MV-4-11 (cell line): ENCODE results near the gene SULT1A2.
"Not testable (repeated sequence)": the region's sequence is repeated elsewhere in the genome, so short reads cannot be mapped to it uniquely, and the experiment has no call there.

Experiments
- DNase-seq: peaks from one replicate; lab custom pipeline; 2025; lab: John Stamatoyannopoulos, UW

Gene SULT1A2

DNA sequence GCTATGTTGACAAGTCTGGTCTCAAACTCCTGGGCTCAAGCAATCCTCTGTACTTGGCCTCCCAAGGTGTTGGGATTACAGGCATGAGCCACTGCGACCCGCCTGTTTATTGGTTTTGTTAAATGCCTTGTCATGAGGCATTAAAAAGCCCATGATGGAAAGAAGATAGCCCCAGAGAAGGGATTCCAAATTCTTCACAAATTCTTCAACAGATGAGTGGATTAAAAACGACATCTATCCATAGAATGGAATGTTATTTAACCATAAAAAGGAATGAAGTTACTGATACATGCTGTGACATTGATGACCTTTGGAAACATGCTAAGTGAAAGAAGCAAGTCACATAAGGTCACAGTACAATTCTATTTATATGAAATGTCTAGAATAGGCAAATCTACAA, 38.4 kb downstream of the SULT1A2 start:
- no peak for DNase-seq

DNA sequence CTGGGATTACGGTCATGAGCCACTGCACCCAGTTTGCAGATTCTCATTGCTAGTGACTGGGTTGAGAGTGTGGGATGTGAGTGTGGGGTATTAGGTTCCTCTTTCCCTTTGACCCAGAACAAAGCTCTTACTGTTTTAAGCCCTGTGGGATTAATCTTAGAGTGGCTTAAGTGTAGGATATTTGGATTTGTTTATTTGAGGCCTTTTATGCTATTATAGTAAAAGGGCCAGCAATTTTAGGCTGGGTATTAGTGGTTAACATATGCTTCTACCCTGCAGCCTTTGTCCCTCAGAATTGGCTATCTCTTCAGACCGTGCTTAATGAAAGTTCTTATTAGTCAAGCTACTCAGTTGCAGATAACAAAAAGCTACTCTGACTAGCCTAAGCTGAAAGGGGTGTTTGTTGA, 39.9 kb downstream of the SULT1A2 start:
- peak; percentile 60 for DNase-seq

DNA sequence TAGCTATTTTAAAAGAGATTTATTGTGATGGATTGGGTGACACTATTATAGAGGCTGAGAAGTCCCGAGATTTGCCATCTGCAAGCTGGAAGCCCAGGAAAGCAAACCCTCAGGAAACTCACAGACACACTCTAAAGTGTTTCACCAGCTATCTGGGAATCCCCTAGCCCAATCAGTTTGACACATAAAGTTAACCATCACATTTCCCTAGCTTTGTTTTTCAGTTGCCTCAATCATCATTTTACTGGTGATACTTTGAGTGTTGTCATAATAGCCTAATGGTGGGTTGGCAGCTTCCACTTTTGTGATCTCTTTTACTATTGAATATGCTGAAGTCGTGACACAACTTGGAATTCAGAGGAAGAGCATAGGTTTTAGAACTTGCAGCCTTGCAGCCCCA, 41.3 kb downstream of the SULT1A2 start:
- DNase-seq, result no peak

DNA sequence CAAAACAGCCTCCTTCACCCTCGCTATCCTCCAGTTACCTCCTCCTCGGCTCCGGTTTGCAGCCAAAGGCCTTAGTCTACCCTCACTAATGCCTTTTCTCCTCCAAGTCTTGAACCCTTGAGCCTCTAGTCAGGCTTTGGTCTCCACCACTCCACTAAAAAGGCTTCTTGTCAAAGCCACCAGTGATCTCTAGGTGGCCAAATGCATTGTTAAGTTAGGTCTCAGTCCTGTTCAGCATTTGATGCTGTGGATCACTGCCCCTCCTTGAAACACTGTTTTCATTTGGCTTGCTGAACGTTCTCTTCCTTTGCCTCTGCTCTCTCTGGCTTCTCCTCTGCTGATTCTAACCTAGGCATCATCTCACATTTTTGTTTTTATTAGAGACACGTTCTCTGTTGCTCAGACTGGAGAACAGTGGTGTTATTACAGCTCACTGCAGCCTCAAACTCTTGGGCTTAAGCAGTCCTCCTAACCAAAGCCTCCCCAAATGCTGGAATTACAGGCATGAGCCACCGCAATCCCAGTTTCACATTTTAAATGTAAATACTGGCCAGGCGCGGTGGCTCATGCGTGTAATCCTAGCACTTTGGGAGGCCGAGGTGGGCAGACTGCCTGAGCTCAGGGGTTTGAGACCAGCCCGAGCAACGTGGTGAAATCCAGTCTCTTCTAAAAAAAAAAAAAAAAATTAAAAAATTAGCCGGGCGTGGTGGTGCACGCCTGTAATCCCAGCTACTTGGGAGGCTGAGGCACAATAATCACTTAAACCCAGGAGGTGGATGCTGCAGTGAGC, 42.0 kb downstream of the SULT1A2 start:
- no peak for DNase-seq

DNA sequence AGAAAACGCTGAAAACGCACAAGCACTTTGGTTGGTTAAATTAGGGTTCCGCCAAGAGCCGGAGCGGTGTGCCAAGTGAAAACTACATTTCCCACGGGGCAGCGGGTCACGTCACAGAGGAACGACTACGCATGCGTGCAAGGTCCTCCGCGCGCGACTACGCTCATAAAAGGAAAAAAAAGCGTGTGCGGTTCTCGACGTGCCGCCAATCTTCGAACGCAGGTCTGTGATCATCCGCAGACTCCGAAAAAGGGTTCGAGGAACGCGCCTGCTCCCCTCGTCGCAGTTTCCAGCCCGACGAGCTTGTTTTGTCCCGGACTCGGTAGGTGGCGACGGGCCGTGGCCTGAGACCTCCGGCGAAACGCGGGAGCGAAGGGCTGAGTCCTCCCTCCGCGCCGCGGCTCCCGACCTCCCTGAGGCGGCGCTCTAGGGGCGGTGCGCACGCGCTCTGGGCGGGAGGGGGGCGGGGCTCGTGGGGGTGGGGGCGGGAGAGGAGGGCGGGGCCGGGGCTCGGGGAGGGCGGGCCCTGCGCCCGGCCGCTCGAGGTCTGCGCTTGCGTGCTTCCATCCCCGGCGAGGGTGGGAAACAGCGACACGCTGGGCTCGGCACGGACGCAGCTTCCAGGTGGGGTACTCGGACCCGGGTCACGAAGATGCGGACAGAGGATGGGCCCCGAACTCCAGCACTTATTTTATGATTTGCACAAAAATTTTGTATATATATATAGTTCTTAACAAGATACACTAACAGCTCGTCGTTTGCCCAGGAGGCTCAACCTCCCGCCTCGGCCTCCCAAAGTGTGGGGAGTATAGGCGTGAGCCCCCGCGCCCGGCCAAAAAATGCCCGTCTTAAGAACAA, 42.8 kb downstream of the SULT1A2 start, which contains the start of gene SGF29:
Gene SGF29, plus strand, starts transcription at position 145 of the 858 bp plus-strand sequence. CDS start 27,150 bp downstream, outside the sequence.
- DNase-seq, result peak; percentile 93

DNA sequence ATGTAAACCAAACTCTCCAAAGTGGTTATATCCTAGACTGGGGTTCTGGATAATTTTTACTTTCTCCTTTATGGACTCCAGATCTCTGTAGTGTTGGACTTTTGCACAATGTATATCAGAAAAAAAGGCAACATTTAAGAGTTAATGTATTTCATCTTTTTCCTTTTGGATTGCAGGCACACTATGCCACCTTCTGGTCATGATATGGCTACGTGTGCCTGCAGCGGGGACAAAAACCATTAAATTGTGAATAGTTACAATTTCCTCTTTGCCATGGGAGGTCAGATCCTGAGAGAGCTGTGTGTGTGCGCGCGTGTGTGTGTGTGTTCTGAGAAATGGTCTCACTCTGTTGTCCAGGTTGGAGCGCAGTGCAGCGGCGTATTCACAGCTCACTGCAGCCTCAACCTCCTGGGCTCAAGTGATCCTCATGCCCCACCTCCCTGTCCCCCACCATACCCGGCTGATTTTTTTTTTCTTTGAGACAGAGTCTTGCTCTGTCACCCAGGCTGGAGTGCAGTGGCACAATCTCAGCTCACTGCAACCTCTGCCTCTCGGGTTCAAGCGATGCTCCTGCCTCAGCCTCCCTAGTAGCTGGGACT, 47.5 kb downstream of the SULT1A2 start:
- DNase-seq, result peak; percentile 75

DNA sequence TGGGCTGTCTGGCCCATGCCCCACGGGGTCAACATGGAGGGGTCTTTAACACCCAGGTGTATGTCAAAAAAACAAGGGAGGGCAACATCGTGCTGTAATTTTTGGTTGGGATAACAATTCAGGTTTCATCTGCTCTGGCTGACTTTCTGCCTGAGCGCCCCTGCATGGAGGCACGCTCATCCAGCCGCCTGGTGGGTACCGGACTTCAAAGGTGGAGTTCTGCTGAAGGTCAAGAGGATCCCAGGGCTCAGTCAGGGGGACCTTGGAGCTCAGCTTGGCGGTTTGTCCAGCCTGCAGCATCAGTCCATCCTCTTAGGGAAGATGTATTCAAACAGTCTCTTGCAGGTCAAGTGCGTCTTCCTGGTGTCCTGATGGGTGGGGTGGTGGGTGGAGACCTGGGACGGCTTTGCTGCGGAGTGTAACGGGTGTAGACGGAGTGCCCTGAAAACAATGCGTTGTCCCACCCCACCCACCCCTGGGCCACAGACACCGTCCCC, 48.5 kb downstream of the SULT1A2 start:
- no peak for DNase-seq

DNA sequence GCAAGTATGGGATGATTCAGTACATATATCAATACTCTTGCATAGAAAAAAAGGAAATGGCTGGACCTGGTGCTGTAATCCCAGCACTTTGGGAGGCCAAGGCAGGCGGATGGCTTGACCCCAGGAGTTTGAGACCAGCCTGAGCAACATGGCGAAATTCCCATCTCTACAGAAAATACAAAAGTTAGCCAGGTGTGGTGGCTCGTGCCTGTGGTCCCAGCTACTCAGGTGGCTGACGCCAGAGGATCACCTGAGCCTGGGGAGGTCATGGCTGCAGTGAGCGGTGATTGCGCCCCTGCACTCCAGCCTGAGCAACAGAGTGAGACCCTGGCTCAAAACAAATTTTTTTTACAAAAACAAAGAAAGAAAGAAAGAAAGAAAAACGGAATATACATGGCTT, 50.2 kb downstream of the SULT1A2 start:
- DNase-seq, result no peak

DNA sequence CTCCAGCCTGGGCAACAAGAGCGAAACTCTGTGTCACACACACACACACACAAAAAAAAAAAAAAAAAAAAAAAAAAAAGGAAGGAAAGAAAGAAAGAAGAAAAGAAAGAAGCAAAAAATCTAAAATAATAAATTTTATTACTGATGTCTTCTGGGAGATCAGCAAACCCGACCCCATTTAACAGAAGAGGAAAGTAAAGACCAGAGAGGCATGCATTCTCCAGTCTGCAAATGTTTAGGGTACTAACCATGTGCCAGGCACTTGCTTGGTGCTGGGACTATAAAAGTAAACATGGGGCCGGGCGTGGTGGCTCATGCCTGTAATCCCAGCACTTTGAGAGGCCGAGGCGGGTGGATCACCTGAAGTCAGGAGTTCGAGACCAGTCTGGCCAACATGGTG, 50.9 kb downstream of the SULT1A2 start:
- DNase-seq, result not testable (repeated sequence)

DNA sequence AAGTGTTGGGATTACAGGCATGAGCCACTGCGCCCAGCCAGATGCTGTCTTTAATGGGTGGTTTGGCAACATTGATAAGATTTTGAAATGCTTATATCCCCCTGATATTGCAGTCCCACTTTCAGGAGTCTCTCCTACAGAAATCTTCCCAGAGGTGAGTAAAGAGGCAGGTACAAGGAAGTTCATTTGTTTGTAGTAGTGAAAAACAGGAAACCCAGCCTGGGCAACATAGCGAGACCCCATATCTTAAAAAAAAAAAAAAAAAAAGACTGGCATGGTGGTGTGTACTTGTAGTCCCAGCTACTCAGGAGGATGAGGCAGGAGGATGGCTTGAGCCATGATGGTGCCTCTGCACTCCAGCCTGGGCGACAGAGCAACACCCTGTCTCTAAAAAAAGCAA, 51.9 kb downstream of the SULT1A2 start:
- no peak for DNase-seq

DNA sequence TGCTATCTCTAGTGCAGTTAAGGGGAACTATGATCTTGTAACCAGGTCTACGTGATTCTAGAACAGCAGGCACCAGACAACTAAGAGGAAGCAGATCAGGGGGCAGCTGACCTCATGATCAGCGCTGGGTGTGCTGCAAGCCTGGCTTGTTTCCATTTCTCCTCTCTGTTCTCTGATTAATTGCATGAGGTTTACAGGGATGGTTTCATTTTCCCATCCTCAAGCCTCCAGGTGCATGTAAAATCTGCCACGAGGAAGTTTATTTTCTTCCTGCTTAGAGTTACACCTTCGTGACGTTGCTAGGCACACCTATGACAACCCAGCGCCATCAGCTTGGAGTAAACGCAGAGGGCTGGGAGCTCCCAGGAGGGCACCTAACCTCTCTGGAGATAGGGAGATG, 53.8 kb downstream of the SULT1A2 start:
- peak; percentile 91 for DNase-seq

DNA sequence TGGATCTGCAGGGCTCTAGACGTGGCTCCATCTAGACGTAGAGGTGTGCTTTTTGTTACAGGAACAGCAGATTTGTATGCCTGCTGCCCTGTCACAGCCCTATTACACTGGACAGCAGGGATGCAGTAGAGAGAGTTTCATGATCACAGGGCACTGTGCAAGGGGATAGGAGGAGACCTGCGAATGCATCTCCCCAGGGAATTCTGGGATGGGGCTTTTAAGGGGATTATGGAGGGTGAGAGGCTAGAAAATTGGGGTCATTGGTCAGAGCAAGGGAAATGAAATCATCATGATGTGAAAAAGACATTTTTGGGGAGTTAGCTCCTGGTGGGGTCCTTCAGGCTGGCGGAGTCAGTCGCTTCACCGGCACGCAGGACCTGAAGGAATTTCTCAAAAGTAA, 54.2 kb downstream of the SULT1A2 start:
- DNase-seq, result no peak
